CD4-positive, alpha-beta T cell (primary cell): ENCODE results near the gene DOCK2. TPM values are rescaled to one million over a fixed set of nuclear protein-coding genes. Genes with fewer than 3 reads are reported as not detected.

Experiments
- ATAC-seq: fragments of 200-7000 bp; cut with Tn5 transposase; one replicate; pipeline ENCODE4 v1.10.0; 2022; ENCODE audit warnings: mild to moderate bottlenecking; ENCODE audit not compliant: poor library complexity
- CTCF ChIA-PET: fragments of 350-600 bp; sonication (Branson Sonifier 250); formaldehyde crosslinking; loops from one replicate; lab custom pipeline; 2021; ENCODE audit warnings: antibody characterized with exemption, inconsistent platforms; lab: Charles Lee
- POLR2A ChIA-PET: fragments of 350-600 bp; sonication (Branson Sonifier 250); formaldehyde crosslinking; loops from one replicate; lab custom pipeline; 2021; ENCODE audit warnings: antibody characterized with exemption, inconsistent platforms; lab: Charles Lee
- DNase-seq, 14 experiments: peaks; one replicate each; pipeline ENCODE4 v3.0.0-alpha.2; 2013 to 2020; ENCODE audit warnings: mixed read lengths in 2 of 14
- H3K27ac ChIP-seq, 2 donors: one replicate each; pipeline versions ENCODE4 v1.5.1 to v1.7.0; 2013; ENCODE audit warnings: low read length in 2 of 2, low read depth in 1 of 2, mild to moderate bottlenecking in 1 of 2
- H3K27me3 ChIP-seq, 2 experiments: 1 replicate in 1 of 2; 2 replicates in 1 of 2; pipeline versions ENCODE4 v1.6.1 to v1.7.0; 2013; ENCODE audit warnings: low read length in 2 of 2, control low read depth in 1 of 2, mild to moderate bottlenecking in 1 of 2, moderate library complexity in 1 of 2; ENCODE audit not compliant: insufficient read depth in 2 of 2, control insufficient read depth in 1 of 2
- H3K36me3 ChIP-seq: one replicate; pipeline ENCODE4 v1.6.1; 2013; ENCODE audit warnings: low read length, control low read depth; ENCODE audit not compliant: insufficient read depth
- H3K4me1 ChIP-seq: one replicate; pipeline ENCODE4 v1.6.1; 2013; ENCODE audit warnings: low read length, control low read depth; ENCODE audit not compliant: insufficient read depth
- H3K4me3 ChIP-seq: one replicate; pipeline ENCODE4 v1.5.1; 2013; ENCODE audit warnings: mild to moderate bottlenecking, low read length, moderate library complexity
- H3K9me3 ChIP-seq, 2 experiments: 1 replicate in 1 of 2; 2 replicates in 1 of 2; pipeline versions ENCODE4 v1.6.1 to v1.7.0; 2013; ENCODE audit warnings: low read length in 2 of 2, mild to moderate bottlenecking in 2 of 2, control low read depth in 1 of 2, moderate library complexity in 1 of 2; ENCODE audit not compliant: control insufficient read depth in 1 of 2, insufficient read depth in 1 of 2
- H3K27ac Mint-ChIP-seq: one replicate; pipeline ENCODE4 v1.8.0; 2020; ENCODE audit warnings: mixed read lengths
- H3K27me3 Mint-ChIP-seq: one replicate; pipeline ENCODE4 v1.8.0; 2021; ENCODE audit warnings: mixed read lengths
- H3K36me3 Mint-ChIP-seq: one replicate; pipeline ENCODE4 v1.8.0; 2021; ENCODE audit warnings: low read depth, mixed read lengths
- H3K4me1 Mint-ChIP-seq: one replicate; pipeline ENCODE4 v1.8.0; 2021; ENCODE audit warnings: low read depth, mixed read lengths
- H3K4me3 Mint-ChIP-seq: one replicate; pipeline ENCODE4 v1.8.0; 2020; ENCODE audit warnings: mild to moderate bottlenecking, mixed read lengths
- H3K9me3 Mint-ChIP-seq: one replicate; pipeline ENCODE4 v1.8.0; 2020; ENCODE audit warnings: mixed read lengths
- intact Hi-C, 2 experiments: fragments of 100-400 bp; cut with DNase I in 1 of 2; cut with micrococcal nuclease in 1 of 2; formaldehyde crosslinking; loops; one replicate each; pipeline versions ENCODE4 v1.15.1 to v1.9.0; 2023 to 2025; cut with DNase I, micrococcal nuclease
- total RNA-seq, 174 experiments: library from RNA in 2 of 174; stranded (reverse) in 2 of 174; gene quantifications; one replicate each; pipeline ENCODE4 v1.2.3 and lab custom pipeline; 2021 to 2026
- TF ChIP-seq, protein P1 (sequence below): fragments of 200-600 bp; IDR thresholded peaks from one replicate; pipeline ENCODE4 v1.8.0; 2022; ENCODE audit warnings: antibody characterized with exemption, mild to moderate bottlenecking

The DOCK2 gene
- total RNA-seq, 2 experiments from 2014 or later: 220 to 229 TPM

DNA sequence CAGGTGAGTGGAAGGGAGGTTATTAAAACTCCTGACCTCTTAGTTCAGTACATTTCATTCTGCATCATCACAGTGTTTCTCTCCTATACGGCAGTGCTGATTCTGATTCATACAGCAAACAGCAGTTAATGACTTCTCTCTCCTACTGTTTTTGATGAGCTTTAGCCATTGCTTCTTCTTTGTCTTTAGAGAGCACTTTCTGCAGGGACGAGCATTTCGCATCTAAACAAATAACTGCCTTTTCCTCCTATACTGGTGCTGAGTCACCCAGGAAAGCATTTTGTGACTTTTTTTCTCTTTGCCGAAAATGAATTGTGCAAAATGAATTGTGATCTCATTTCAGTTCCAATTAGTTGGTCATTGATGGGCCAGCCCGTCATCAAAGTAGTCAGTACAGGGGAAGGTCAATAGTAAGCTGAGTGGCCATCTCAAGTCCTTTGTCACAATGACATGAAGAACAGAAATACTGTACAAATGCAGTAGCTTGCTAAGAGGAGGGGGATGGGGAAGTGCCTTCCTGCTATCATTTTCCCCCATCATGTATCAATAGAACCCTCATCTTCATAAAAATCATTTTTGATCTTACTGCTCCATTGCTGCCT is 244.7 kb downstream of the DOCK2 start:
- H3K4me1 ChIP-seq: no peaks in the 10 kb centered on the region
- ChIA-PET POLR2A (no interaction called here), CTCF (no interaction called here)
- no peak overlapping the region for H3K27ac ChIP-seq
- no peaks in the 10 kb centered on the region for H3K9me3 ChIP-seq
- Mint-ChIP-seq H3K27ac (no peak overlapping the region), H3K4me3 (no peak overlapping the region), H3K9me3 (no peaks in the 10 kb centered on the region), H3K36me3 (peaks cover 72% of the 10 kb centered on the region), H3K27me3 (no peaks in the 10 kb centered on the region), H3K4me1 (peaks cover 27% of the 10 kb centered on the region)
- DNase-seq (no peak), ATAC-seq (no peak)
- peaks cover 8% of the 10 kb centered on the region for H3K36me3 ChIP-seq
- no peak overlapping the region for H3K4me3 ChIP-seq
- TF ChIP-seq, protein P1, sequence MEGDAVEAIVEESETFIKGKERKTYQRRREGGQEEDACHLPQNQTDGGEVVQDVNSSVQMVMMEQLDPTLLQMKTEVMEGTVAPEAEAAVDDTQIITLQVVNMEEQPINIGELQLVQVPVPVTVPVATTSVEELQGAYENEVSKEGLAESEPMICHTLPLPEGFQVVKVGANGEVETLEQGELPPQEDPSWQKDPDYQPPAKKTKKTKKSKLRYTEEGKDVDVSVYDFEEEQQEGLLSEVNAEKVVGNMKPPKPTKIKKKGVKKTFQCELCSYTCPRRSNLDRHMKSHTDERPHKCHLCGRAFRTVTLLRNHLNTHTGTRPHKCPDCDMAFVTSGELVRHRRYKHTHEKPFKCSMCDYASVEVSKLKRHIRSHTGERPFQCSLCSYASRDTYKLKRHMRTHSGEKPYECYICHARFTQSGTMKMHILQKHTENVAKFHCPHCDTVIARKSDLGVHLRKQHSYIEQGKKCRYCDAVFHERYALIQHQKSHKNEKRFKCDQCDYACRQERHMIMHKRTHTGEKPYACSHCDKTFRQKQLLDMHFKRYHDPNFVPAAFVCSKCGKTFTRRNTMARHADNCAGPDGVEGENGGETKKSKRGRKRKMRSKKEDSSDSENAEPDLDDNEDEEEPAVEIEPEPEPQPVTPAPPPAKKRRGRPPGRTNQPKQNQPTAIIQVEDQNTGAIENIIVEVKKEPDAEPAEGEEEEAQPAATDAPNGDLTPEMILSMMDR: no peak
- intact Hi-C loops: no loop called here
- H3K27me3 ChIP-seq: no peaks in the 10 kb centered on the region

DNA sequence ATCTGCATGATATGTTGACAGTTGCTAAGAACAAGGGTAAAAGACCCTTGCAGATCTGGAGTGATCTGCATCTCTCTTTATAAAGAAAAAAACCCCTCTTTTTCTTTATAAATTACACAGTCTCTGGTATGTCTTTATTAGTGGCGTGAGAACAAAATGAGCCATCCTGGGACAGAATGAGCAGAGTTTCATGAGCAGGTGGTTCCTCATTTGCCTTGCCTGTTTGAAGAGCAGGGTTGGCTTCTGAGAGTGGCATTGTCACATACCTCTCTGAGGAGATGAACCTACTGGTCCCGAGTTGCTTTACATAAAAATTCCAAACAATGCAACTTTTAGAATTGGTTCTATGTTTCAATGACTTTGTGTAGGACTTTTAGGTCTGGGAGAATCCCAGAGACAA is 249.0 kb downstream of the DOCK2 start:
- H3K9me3 ChIP-seq: no peaks in the 10 kb centered on the region
- H3K4me1 Mint-ChIP-seq: peaks cover 24% of the 10 kb centered on the region
- DNase-seq (no peak), ATAC-seq (no peak)
- H3K4me3 ChIP-seq: no peak overlapping the region
- CTCF ChIA-PET: no interaction called here
- POLR2A ChIA-PET: no interaction called here
- TF ChIP-seq, protein P1: no peak
- H3K9me3 Mint-ChIP-seq: no peaks in the 10 kb centered on the region
- no peaks in the 10 kb centered on the region for H3K27me3 ChIP-seq
- intact Hi-C loops: no loop called here
- H3K36me3 ChIP-seq: peaks cover 4% of the 10 kb centered on the region
- H3K27ac ChIP-seq: no peak overlapping the region
- H3K27me3 Mint-ChIP-seq: no peaks in the 10 kb centered on the region
- H3K4me3 Mint-ChIP-seq: no peak overlapping the region
- peaks cover 56% of the 10 kb centered on the region for H3K36me3 Mint-ChIP-seq
- H3K27ac Mint-ChIP-seq: no peak overlapping the region
- H3K4me1 ChIP-seq: no peaks in the 10 kb centered on the region

DNA sequence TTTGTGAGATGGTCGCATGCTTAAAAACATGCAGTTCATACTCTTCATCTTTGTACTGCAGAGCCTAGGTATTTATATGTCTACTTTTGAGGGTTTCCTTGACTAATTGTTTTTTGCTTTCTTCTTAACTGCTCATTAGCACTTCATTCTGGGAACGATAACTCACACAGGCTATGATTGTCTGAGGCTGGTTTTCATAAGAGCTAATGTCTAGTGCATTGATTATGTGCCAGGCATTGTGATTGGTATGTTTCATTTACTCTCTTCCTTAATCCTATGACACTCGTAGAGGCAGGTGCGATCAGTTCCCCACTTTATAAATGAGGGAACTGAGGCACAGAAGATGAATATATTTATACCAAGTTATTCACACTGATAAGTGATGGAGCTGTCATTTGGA is 249.6 kb downstream of the DOCK2 start:
- peaks cover 24% of the 10 kb centered on the region for H3K4me1 Mint-ChIP-seq
- POLR2A ChIA-PET: no interaction called here
- CTCF ChIA-PET: no interaction called here
- peaks cover 59% of the 10 kb centered on the region for H3K36me3 Mint-ChIP-seq
- no peak overlapping the region for H3K27ac Mint-ChIP-seq
- H3K27ac ChIP-seq: no peak overlapping the region
- H3K27me3 Mint-ChIP-seq: no peaks in the 10 kb centered on the region
- TF ChIP-seq, protein P1: no peak
- ATAC-seq (no peak), DNase-seq (no peak)
- intact Hi-C loops: no loop called here
- no peaks in the 10 kb centered on the region for H3K9me3 ChIP-seq
- H3K27me3 ChIP-seq: no peaks in the 10 kb centered on the region
- H3K36me3 ChIP-seq: peaks cover 4% of the 10 kb centered on the region
- H3K4me3 Mint-ChIP-seq: no peak overlapping the region
- H3K9me3 Mint-ChIP-seq: no peaks in the 10 kb centered on the region
- no peaks in the 10 kb centered on the region for H3K4me1 ChIP-seq
- no peak overlapping the region for H3K4me3 ChIP-seq
